ENCODE results near the gene CROCC.

Gene CROCC

DNA sequence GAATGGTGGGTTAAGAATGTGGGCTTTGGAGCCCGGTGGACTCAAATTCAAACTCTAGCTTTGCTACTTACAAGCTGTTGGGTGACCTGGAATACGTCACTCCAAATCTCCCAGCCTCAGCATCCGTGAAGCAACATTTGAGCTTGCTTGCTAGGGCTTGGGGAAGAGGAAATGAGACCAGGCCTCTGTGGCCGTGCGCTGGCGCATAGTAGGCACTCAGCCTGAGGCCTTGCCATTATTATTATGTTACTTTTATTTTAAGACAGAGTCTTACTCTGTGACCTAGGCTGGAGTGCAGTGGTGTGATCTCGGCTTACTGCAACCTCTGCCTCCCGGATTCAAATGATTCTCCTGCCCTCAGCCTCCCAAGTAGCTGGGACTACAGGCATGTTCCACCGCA lies 70.9 kb downstream of the CROCC start:
- TF ChIP-seq, protein P1, sequence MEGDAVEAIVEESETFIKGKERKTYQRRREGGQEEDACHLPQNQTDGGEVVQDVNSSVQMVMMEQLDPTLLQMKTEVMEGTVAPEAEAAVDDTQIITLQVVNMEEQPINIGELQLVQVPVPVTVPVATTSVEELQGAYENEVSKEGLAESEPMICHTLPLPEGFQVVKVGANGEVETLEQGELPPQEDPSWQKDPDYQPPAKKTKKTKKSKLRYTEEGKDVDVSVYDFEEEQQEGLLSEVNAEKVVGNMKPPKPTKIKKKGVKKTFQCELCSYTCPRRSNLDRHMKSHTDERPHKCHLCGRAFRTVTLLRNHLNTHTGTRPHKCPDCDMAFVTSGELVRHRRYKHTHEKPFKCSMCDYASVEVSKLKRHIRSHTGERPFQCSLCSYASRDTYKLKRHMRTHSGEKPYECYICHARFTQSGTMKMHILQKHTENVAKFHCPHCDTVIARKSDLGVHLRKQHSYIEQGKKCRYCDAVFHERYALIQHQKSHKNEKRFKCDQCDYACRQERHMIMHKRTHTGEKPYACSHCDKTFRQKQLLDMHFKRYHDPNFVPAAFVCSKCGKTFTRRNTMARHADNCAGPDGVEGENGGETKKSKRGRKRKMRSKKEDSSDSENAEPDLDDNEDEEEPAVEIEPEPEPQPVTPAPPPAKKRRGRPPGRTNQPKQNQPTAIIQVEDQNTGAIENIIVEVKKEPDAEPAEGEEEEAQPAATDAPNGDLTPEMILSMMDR (IDR thresholded peaks at IDR 0.05; ENCODE audit: control extremely low read depth, extremely low read depth, low read depth, missing control alignments) = no peak
- DNase-seq (ENCODE audit: extremely low spot score) = no peak
- ChIA-PET POLR2A (no interaction called here), CTCF (interaction anchor here (0.6 to 1.2 kb wide), 3 partner anchors 9 to 41 kb away, joined by 3 to 4 read pairs (median 4); no protein-coding TSS in a partner anchor)

DNA sequence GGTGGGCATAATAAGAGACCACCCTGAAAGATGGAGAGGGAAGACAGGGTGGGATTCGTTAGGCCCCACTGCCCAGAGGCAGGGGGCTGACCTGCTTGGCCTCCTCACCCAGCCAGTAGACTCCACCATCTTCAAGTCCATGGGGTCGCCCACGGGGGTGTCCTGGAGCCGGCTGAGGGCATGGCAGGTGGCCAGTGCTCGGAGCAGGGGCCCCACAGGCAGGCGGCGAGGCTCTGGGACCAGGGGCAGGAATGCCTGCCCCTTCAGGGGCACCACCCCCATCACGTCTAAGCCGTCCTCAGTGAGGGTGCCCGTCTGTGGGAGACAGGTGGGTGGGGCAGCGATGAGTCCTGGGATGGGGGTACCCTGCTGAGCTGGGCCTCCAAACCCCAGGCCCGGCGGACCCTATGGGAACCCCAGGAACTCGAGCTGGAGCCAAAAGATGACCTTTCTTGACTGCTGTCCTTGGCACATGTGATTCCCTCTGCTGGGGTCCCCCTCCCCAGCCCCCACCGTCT lies 71.8 kb downstream of the CROCC start:
- CTCF ChIA-PET = no interaction called here
- POLR2A ChIA-PET = no interaction called here
- DNase-seq (ENCODE audit: extremely low spot score) = no peak
- TF ChIP-seq, protein P1 (IDR thresholded peaks at IDR 0.05; ENCODE audit: control extremely low read depth, extremely low read depth, low read depth, missing control alignments) = no peak

DNA sequence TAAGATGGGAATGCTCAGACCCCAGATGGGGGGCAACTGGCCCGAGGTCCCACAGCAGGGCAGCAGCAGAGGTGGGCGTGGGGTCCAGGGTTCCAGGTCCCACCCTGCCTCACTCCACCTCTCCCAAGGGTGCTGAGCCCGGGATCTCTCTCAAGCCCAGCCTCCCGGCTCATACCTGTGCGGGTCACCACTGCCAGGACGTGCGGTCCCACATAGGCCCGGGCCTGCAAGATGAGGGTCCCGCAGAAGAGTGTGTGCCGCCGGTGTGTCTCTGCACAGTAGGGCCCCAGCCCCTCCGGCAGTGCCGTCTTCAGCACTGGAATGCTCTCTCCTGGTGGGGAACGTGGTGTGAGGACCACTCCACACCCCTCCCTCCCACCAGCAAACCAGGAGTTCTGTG lies 75.1 kb downstream of the CROCC start:
- ChIA-PET CTCF (interaction anchor here (1.5 kb wide), 1 partner anchor 36 kb away, joined by 6 read pairs; no protein-coding TSS in a partner anchor), POLR2A (no interaction called here)
- TF ChIP-seq, protein P1 (IDR thresholded peaks at IDR 0.05; ENCODE audit: control extremely low read depth, extremely low read depth, low read depth, missing control alignments) = no peak
- DNase-seq (ENCODE audit: extremely low spot score) = no peak

DNA sequence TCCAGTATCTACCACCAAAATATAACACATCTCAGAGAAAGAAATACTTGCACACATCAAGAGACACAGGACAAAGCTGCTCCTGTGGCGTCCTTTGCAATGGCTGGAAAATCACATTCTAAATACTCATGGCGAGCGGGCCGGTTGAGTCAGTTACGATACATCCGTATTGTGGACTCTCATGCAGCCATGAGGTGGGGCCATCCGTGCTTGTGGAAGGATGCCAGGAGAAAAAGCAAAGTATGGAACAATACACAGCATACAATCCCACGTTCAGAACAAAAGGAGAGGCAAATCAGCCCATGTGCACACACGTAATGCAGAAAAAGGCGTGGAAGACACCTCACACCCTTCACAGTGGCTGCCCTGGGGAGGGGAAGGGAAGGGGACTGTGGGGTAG lies 76.9 kb downstream of the CROCC start:
- ChIA-PET POLR2A (no interaction called here), CTCF (interaction anchor here (0.7 kb wide), 1 partner anchor 14 kb away, joined by 3 read pairs; no protein-coding TSS in a partner anchor)
- no peak for DNase-seq (ENCODE audit: extremely low spot score)
- TF ChIP-seq, protein P1 (IDR thresholded peaks at IDR 0.05; ENCODE audit: control extremely low read depth, extremely low read depth, low read depth, missing control alignments) = no peak

DNA sequence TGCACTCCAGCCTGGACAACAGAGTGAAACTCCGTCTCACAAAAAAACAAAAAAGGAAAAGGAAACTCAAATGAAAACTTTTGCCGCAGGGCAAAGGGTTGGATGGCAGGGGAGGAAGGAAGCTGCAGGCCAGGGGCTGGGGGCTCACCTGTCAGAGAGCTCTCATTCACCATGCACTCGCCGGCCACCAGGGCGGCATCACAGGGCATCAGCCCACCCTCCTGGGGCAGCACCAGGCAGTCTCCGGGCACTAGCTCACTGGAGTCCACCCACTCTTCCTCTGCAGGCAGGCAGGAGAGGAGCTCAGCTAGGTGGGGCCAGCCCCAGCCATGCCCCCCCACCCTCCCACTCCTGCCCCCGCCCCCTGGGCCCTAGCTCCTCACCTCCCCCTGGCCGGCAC lies 78.1 kb downstream of the CROCC start:
- ChIA-PET CTCF (interaction anchor here (0.9 to 2.0 kb wide), 3 partner anchors 19 to 48 kb away, joined by 3 to 5 read pairs (median 5); partner anchors contain the start of gene MFAP2), POLR2A (no interaction called here)
- no peak for DNase-seq (ENCODE audit: extremely low spot score)
- TF ChIP-seq, protein P1 (IDR thresholded peaks at IDR 0.05; ENCODE audit: control extremely low read depth, extremely low read depth, low read depth, missing control alignments) = no peak

DNA sequence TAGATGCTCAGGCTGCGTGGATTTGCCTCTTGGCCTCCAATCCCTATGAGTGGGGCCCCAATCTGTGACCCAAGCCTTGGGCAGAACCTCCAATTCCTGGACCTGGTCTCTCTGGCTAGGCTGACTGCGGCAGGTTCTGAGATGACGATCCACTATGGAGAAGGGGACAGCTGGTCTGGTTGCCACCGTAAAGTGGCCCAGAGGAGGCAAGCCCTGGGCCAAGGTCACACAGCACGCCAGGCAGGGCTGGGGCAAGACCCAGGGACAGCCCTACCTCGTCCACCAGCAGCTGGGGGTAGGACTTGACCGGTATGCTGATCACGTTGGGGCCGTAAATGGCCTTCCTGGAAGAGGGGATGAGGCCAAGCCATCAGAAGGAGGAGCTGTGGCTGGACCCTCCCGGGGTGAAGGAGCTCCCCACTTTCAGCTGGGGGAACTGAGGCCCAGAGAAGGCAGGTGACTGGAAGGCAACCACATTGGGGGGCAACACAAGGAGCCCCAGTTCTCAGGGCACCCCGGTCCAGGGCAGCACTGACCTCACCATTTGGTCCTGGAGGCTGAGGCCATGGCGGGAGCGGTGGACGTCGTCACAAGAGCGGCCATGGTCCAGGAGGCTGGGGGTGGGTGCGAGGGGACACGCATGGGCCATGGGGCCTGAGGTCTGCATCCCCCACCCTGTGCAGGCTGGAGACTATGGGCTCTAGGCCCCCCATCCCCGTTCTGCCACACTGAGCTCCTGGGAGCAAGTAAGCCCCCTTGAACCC lies 80.2 kb downstream of the CROCC start:
- ChIA-PET CTCF (interaction anchor here (0.8 to 2.0 kb wide), 4 partner anchors 9 to 50 kb away, joined by 3 to 6 read pairs (median 4); no protein-coding TSS in a partner anchor), POLR2A (interaction anchor here (0.6 kb wide), 1 partner anchor 389 kb away, joined by 4 read pairs; no protein-coding TSS in a partner anchor)
- DNase-seq (ENCODE audit: extremely low spot score) = no peak
- TF ChIP-seq, protein P1 (IDR thresholded peaks at IDR 0.05; ENCODE audit: control extremely low read depth, extremely low read depth, low read depth, missing control alignments) = no peak

Measured in GM10248 (cell line).